T-helper 17 cell (primary cell): ENCODE results near the gene HIPK3. TPM values are rescaled to one million over a fixed set of nuclear protein-coding genes. Genes with fewer than 3 reads are reported as not detected.

Source experiments
- ATAC-seq: fragments of 150-1000 bp; cut with Tn5 transposase; 2 replicates; pipeline ENCODE4 v1.10.0; 2021; ENCODE audit warnings: mild to moderate bottlenecking, moderate library complexity
- DNase-seq, 3 donors: peaks; one replicate each; pipeline versions ENCODE4 v3.0.0 to v3.0.0-alpha.2; 2020 to 2021
- H3K9me3 ChIP-seq: one replicate; pipeline ENCODE4 v1.7.0; 2013; ENCODE audit warnings: low read length, mild to moderate bottlenecking; ENCODE audit not compliant: control insufficient read depth, poor library complexity, severe bottlenecking
- H3K27ac Mint-ChIP-seq: one replicate; pipeline ENCODE4 v1.8.0; 2022; ENCODE audit warnings: mild to moderate bottlenecking, moderate library complexity, mixed read lengths
- H3K27me3 Mint-ChIP-seq: one replicate; pipeline ENCODE4 v1.8.0; 2022; ENCODE audit warnings: mixed read lengths
- H3K36me3 Mint-ChIP-seq: one replicate; pipeline ENCODE4 v1.8.0; 2022; ENCODE audit warnings: low read depth, mixed read lengths
- H3K4me1 Mint-ChIP-seq: one replicate; pipeline ENCODE4 v1.8.0; 2022; ENCODE audit warnings: mild to moderate bottlenecking, mixed read lengths
- H3K4me3 Mint-ChIP-seq: one replicate; pipeline ENCODE4 v1.8.0; 2022; ENCODE audit warnings: mild to moderate bottlenecking, moderate library complexity, mixed read lengths
- total RNA-seq, 4 donors: library from RNA in 2 of 4; stranded (reverse) in 2 of 4; gene quantifications; one replicate each; pipeline ENCODE4 v1.2.3 and lab custom pipeline; 2022 to 2026

HIPK3 gene
- total RNA-seq, 2 donors from 2014 or later, result 59.7 to 64.1 TPM

DNA sequence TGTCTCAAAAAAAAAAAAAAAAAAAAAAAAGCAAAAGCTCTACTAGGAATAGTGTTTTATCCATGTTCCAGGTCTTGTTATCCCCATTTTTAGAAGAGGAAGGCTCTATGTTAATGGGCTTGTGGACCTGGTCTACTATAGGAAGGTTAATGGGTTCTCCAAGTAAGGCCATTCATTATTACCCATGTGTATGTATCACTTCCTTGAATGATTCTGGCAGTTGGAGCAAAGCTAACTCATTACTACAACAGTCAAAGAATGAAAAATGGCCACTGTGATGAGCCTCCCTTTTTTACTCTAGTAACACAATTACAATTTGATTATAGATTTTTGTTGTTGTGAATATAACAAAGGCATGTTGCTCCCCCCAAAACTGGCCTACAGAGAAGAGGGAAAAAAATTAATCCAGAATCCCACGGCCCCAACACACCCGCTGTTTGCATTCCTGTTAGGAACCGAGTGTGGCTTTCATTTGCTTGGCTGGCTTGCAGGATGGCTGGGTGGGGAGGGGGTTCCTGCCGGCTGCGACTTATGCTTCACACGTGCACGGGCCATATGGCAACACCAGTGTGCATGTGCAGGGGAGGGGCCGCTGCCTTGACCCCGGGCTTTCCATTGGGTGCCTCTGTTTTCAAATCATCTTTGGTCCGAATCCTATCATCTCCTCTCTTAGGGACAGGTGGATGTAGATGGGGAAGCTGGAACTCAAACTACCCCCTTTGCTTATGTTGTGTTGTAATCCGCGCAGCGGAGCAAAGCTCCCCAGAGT is 148.8 kb downstream of the HIPK3 start:
- H3K4me3 Mint-ChIP-seq, result no peak overlapping the region
- no peak for DNase-seq
- ATAC-seq, result no peak
- no peak overlapping the region for H3K27ac Mint-ChIP-seq
- no peaks in the 10 kb centered on the region for H3K36me3 Mint-ChIP-seq
- H3K9me3 ChIP-seq, result no peaks in the 10 kb centered on the region
- peaks cover 47% of the 10 kb centered on the region for H3K27me3 Mint-ChIP-seq
- peaks cover 2% of the 10 kb centered on the region for H3K4me1 Mint-ChIP-seq

Other genes starting within 250 kb of the HIPK3 start
- under 1 TPM; 0.47 to 0.70 TPM for gene DEPDC7, start 241.5 kb upstream of the HIPK3 start, total RNA-seq
- gene TCP11L1, start 217.8 kb upstream of the HIPK3 start, total RNA-seq, result 10 to 100 TPM; 13.6 to 15.0 TPM
- gene CSTF3, start 95.9 kb upstream of the HIPK3 start, total RNA-seq, result 10 to 100 TPM; 12.0 to 16.8 TPM
- gene KIAA1549L, start 118.7 kb downstream of the HIPK3 start, total RNA-seq, result not detected